Measurements from ENCODE around the gene JAML.

- TF ChIP-seq CTCF (IDR thresholded peaks at IDR 0.05) (no peak), POLR2A (IDR thresholded peaks at IDR 0.05) (no peak), EP300 (IDR thresholded peaks at IDR 0.05; ENCODE audit: low read depth) (no peak)
Observed at GRCh38 chr11:118222437-118222836, 2.4 kb downstream of the JAML start.
